GM19043 (cell line): ENCODE measurements around the gene SNTG2.
A peak's percentile ranks its signal among the peaks of the same experiment; 100 is the strongest.

Experiments used
- ATAC-seq: cut with Tn5 transposase; IDR thresholded peaks from one replicate; pipeline ENCODE4 v1.9.1; 2021; ENCODE audit warnings: low read depth; ENCODE audit not compliant: unreplicated experiment

The SNTG2 gene

DNA sequence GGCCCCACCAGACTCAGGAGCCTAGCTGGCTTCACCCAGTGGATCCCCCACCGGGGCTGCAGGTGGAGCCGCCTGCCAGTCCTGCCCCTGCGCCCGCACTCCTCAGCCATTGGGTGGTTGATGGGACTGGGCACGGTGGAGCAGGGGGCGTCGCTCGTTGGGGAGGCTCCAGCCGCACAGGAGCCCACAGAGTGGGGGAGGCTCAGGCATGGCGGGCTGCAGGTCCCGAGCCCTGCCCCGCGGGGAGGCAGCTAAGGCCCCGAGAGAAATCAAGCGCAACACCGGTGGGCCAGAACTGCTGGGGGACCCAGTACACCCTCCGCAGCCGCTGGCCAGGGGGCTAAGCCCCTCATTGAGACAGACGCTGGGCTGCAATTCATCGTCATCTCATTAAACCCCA, 184.0 kb downstream of the SNTG2 start:
- no peak for ATAC-seq

DNA sequence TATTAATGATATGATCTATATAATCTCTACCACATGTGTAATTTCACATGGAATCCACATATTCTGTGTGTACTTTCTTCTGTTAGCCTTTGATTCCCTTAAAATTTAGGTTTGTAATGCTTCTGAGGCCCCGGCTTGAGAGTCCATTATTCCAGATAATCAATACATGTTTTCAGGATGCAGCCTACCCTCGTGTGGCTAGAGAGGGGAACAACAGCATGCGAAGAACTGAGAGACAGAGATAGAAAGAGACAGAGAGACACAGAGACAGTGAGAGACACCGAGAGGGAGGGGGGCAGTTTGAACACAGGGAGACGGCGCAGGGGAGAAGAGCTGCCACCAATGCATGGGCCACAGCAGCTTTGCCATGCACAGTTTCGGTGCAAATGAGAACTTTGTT, 185.4 kb downstream of the SNTG2 start:
- ATAC-seq, result no peak

DNA sequence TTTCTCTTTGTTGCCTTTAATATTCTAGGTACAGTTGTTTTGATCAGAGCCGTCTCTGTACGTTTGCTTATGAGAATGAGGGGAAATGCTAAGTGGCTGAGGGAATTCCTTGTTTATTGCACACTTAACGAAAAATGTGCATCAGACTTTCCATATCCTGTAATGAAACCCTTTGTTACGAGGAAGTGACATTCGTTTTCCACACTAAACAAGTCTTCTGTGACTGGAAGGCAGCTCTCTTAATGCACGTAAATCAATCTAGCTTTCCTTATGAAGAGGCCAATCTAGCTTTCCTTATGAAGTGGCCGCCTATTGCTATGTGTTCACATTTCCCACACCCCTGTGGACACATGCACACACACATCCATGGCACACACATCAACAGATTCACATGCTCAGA, 186.2 kb downstream of the SNTG2 start:
- no peak for ATAC-seq

DNA sequence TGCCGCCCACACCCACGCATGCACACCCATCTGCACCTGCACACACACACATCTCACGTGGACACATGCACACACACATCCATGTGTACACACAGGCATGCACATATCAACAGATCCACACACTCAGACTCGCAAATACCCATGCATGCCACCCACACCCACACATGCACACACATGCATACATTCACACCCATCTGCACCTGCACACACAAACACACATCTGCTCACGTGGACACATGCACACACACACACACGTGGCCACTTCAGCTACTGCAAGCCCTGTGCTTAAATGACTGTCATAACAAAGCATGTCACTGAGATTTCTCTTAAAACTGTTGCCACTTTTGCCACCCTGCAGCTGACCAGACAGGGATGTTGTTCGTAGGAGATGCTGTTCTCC, 186.6 kb downstream of the SNTG2 start:
- ATAC-seq, result no peak

DNA sequence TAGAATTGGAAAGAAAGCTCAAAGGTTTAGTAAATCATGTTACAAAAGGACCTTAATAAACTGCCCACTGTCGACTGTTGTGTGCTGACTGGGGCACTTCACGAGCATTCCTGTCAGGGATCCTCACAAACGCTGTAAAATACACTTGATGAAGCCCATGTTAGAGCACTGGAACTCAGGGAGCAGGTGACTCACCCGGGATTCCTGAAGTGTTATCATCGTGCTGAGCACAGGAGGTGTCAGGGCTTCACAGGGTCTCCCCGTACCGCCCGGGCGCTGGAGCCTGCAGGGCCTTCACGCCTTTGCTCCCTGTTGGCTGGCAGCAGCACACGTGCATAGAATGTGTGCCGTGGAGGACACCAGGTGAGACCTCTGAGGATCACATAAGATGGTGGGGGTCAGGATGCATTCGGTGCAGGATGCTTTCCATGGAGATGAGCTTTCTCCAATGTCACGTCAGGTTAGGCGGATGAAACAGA, 187.3 kb downstream of the SNTG2 start:
- no peak for ATAC-seq

DNA sequence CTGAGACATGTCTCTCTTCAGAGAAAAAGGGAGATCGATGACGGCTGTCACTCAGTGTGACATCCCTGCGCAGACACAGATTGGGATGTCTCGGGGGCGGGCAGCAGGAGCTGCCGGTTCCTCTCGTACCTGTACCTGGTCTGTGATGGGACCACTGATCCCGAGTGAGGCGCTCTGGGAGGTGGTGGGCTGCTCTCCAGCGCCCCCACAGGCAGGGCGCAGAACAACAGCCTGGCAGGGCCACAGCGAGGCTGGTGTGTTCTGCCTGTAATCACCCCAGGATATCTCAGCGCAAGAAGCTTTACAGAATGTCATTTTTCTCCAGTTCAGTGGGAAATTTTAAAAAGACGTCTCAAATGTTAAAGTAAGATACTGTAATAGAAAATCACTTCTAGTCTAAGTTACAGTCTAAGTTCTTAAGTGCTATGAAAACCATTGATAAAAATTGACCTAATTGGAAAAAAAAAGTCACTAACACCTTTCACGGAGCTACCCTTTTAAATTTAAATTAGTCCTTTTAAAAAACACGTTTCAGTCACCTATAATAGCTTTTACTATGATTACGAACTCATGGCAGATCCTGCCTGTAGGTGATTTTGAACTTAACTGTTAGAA, 189.8 kb downstream of the SNTG2 start:
- ATAC-seq, result peak; percentile 86

DNA sequence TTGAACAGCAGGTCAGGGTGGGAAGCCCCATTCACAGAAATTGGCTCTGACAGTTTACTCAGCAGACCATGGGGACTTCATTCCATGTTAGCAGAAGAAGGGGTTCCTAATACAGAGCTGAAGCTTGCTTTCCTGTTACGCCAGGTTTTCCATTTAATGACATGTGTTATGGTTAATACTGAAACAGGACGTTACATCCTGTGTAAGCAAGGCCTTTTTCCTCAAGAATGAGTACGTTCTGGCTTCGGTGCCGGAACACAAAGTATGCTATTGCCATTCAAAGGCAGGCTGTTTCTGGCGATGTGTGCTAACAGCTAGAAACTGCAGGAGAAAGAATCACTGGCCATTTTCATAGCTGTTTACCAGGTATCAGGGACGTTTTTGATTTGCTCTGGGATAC, 190.4 kb downstream of the SNTG2 start:
- ATAC-seq, result no peak

DNA sequence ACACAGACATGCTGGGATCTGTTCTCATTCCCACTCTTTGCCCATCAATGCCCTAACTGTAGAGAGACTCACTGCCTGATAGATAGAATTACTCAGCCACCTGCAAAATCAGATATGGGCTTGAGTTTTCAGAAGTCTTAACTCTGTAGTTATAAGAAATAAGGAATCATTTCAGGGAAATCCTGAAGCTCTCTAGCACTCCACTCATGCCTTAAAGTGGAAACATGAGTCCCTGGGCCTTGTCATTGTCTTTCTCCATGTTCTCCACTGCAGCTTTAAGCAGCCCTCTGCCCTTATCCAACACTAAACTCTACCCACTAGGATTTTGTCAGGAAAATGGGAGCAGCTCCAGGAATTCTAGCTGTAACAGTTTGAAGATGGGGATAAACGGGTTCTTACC, 192.5 kb downstream of the SNTG2 start:
- ATAC-seq, result no peak

DNA sequence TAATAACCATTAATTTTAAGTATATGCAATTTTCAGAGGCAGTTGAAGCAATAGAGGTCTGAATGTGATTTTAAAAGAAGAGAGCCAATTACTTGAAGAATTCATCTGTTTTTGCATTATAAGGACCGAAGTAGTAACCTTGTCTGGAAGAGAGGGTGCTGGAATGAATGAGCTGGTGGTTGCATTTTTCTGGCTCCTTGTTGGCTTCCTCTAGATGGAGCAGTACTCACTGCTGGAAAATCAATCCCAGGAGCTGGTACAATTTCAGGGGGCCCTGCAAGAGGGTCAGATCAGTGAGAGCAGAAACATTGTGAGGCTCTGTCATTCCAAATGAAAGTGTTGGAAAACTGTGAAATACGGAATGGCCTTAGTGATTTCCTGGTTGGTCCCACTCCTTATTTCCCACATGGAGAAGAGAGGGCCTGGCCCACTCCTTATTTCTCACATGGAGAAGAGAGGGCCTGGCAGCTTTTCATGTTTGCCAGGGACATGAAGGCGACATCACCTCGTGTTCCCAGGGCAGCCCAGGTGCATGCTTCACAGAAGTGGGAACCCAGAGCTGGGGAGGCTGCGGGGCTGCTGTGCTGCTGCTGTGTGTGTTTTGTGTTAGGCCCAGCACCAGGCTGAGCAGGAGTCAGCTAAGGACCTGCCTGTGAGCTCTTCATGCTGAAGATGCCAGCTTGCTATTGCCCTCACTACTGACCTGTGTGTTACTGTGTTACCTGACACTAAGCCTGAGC, 197.4 kb downstream of the SNTG2 start:
- no peak for ATAC-seq

DNA sequence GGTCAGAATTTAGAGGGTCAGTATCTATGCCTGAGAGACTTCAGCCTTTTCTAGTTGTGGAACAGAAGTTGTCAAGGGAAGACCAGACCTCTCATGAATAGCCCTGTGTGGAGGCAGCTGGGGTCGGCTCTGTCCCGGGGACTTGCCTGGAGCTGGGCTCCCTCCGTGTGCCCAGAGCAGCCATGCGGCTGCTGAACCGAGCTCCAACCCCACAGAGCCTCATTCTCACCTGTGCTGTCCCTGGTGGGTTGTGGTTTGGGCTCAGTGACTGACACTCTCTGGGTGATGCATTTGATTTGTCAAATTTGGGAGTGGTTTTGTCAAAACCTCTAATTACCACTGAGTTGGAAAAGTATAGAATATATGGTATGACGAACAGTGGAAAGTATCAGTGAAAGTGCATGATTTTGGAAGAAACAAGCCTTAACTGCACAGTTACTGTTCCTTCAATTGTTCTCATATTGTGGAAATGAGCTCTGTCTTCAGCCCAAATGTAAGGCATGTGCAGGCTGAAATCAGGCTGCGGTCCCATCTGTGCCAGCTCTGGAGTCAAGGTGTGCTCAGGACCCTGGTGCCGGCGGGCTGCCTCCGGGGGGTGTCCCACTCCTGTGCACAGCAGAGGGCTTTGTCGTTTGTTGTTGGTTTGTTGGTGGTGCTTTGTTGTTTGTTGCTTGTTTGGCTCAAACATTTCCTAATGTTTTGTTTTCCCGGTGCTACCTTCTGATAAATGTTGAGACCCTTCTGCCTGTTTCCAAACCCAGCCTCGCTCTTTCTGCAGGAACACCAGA, 200.3 kb downstream of the SNTG2 start:
- no peak for ATAC-seq

DNA sequence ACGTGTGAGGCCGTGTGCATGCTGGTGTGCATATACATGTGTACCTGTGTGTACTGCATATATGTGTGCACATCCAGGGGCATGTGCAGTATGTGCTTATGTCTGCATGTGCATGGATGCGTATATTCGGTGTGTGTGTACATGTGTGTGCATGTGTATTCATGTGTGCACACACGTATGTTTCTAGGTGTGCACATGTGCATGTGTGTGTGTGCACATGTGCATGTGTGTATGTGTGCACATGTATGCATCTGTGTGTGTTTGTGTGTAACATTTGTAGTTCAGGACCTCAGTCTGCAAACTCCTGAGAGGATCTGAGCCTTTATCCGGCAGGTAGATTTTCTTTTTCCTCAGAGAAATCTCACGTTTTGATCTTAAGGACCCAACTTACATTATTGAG, 201.7 kb downstream of the SNTG2 start:
- no peak for ATAC-seq

DNA sequence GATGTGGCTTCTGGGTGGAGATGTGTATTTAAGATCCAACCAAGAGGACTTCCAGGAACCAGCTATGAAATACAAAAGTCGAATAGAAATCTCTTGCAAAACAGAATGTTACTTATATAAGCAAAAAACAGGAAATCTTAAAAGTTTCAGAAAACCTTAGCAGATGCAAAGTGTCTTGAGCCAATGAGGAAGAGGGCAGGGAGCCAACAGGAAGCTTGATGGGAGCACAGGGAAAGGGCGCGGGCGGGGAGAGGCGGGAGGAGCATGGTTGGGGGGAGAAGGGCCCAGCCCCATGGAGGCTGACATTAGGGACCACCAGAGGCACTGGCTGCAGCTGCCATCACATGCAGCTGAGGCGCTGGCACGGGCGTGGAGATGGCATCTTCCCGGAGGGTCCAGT, 203.3 kb downstream of the SNTG2 start:
- ATAC-seq, result no peak

DNA sequence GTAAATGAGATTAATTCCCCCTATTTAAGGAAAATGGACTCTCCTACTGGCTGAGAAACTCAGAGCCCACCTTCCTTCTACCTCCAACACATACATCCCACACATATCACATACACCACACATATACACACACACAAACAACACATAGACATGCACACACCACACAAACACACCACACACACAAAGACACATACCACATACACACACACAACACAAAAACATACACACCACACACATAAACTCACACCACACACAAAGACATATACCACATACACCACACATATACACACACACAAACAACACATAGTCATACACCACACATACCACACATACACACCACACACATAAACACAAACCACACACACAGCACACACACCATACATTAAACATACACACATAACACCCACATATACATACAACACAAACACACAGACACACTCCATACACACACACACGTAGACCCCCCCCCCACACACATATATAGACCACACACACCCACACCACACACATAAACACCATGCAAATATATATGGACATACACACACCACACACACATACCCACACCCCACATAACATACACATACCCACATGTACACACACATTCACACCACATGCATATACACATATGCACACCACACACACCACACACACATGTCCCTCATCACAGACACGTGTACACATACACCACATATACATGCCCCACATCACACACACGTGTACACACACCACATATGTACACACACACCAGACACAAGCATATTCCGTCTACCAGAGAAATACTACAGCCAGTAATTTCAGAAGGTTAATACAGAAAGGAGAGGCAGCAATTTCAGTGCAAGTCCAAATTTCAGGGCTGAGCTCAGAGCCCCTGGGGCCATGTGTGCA, 204.3 kb downstream of the SNTG2 start:
- no peak for ATAC-seq

DNA sequence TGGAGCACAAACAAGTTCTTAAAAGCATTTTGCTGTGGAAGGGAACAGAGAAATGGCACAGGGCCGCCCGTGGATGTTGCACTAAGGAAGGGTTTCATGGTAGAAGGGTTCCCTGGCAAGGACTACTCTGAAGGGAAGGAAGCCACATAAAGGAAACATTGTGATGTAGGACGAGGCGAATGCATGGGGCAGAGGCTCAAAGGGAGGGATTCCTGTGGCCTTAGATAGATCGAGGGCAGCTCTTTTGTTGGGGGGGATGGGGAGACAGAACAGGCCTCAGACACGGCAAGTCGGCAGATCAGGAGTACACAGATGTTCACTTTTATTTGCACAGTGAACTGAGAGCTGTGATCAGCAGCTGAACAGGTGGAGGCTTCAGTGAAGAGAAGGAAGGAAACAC, 205.4 kb downstream of the SNTG2 start:
- ATAC-seq, result no peak

DNA sequence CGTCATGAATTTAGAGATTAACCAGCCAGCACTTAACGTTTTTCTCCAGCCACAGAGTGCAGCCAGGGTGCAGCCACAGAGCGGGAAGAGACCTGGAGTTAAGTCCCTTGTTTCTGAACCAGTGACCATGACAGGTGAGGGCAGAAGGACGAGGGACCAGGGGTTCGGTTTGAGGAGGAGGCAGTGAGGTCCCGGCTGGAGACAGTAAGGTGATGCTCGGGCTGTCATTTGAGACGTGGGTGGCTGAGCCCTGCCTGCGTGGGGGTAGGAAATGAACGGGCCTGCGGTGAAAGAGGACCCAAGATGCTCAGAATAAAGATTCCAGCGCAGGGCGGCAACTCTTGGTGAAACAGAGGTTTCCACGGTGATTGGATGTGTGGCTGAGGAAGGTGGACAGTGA, 205.9 kb downstream of the SNTG2 start:
- ATAC-seq, result no peak

DNA sequence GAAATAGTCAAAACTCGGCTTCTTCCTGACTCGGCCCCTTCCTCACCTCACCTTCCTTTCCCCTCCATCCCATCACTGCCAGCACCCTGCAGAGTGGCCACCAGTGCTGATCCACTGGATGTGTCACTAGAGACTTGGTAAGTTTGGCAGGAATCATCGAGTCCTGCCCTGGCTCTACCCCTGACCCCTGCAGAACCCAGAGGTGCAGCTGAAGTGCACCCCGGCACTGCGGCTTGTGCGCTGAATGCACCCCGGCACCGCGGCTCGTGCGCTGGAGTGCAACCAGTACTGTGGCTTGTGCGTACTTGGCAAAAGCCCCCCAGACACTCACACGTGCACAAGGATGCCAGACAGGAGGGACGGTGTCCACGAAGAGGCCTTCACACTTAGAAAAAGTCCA, 206.5 kb downstream of the SNTG2 start:
- no peak for ATAC-seq

DNA sequence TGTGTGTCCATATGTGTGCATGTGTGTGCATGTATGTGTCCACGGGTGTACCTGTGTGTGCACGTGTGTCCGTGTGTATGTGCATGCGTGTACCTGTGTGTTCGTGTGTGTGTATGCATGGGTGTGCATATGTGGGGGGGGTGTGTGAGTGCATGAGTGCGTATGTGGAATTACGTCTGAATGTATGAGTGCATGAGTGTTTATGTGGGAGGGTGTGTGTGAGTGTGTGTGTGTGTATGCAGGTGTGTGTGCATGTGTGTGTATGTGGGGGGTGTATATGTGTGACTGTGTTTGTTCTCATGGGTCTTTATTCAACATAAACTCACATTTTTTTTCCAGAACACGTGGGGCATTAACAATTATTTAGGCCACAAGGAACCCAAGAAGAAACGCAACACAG, 208.4 kb downstream of the SNTG2 start:
- ATAC-seq, result no peak

DNA sequence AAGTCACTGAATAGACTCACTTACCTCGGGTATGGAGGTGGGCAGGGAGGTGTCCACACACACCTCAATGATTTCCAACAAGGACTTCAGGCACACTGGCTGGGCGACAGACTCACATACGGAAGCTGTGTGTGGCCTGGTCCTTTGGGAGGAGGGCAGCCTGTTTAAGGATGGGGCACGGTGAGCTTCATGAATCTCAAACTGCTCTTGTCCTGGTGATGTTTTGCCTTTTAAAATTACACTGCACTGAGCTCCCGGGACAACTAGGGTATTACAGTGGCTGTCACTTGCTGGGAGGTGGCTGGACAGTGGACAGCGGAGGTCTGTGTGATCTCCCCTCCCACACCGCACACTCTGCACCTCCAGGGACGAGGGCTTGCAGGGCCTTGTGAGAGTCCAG, 211.6 kb downstream of the SNTG2 start:
- no peak for ATAC-seq

DNA sequence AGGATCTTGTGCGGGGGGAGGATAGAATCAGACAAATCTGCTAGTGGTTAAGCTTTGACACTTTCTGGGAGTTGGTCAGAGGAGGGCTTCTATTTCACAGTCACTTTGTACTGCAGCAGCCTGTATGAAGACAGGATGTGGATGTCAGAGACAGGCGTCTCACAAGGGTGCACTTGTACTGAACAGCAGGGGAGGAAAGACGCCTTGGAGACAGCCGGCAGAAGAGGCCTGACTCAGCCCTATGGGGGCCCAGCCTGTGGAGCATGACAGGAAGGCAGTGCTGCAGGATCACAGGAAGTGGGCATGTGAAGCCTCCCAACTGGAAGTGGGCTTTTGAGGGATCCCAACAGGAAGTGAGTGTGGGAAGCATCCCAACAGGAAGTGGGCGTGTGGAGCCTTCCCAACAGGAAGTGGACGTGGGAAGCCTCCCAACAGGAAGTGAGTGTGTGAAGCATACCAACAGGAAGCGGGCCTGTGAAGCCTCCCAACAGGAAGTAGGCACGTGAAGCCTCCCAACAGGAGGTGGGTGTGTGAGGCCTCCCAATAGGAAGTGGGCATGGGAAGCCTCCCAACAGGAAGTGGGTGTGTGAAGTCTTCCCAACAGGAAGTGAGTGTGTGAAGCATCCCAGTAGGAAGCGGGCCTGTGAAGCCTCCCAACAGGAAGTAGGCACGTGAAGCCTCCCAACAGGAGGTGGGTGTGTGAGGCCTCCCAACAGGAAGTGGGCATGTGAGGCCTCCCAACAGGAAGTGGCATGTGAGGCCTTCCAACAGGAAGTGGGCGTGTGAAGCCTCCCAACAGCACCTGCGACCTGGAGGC, 212.3 kb downstream of the SNTG2 start:
- ATAC-seq, result peak; percentile 57

DNA sequence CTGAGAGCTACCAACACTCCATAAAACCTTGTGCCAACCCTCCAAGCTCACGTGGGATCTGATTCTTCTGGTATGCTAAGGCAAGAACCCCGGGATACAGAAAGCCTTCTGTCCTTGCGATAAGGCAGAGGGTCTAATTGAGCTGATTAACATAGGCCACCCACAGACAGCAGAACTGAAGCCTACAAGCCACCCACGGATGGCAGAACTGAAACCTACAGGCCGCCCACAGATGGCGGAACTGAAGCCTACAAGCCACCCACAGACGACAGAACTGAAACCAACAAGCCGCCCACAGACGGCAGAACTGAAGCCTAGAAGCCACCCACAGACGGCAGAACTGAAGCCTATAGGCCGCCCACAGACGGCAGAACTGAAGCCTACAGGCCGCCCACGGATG, 216.3 kb downstream of the SNTG2 start:
- no peak for ATAC-seq
